HG03139 (cell line): ENCODE results near the gene TNS3.

Experiments used
- ATAC-seq: cut with Tn5 transposase; IDR thresholded peaks from one replicate; pipeline ENCODE4 v1.9.1; 2021; ENCODE audit not compliant: unreplicated experiment

Gene TNS3

GRCh38 chr7:47438411-47439029 lies 143.4 kb downstream of the TNS3 start:
- no peak for ATAC-seq

GRCh38 chr7:47435889-47436312 lies 146.0 kb downstream of the TNS3 start:
- no peak for ATAC-seq

GRCh38 chr7:47433564-47433895 lies 148.4 kb downstream of the TNS3 start:
- no peak for ATAC-seq

GRCh38 chr7:47432671-47433563 lies 149.0 kb downstream of the TNS3 start:
- ATAC-seq: no peak

GRCh38 chr7:47430422-47430821 lies 151.5 kb downstream of the TNS3 start:
- no peak for ATAC-seq

GRCh38 chr7:47428768-47429472 lies 153.0 kb downstream of the TNS3 start:
- no peak for ATAC-seq

GRCh38 chr7:47428052-47428767 lies 153.7 kb downstream of the TNS3 start:
- no peak for ATAC-seq

- no peak for ATAC-seq
Measured at GRCh38 chr7:47427051-47427643, 154.8 kb downstream of the TNS3 start.

GRCh38 chr7:47424523-47424922 lies 157.4 kb downstream of the TNS3 start:
- ATAC-seq: no peak

GRCh38 chr7:47423196-47423595 lies 158.7 kb downstream of the TNS3 start:
- no peak for ATAC-seq

- ATAC-seq: no peak
Measured at GRCh38 chr7:47422611-47423010, 159.3 kb downstream of the TNS3 start.

GRCh38 chr7:47421456-47421855 lies 160.5 kb downstream of the TNS3 start:
- no peak for ATAC-seq

GRCh38 chr7:47420122-47420780 lies 161.7 kb downstream of the TNS3 start:
- ATAC-seq: no peak

- ATAC-seq: no peak
Measured at GRCh38 chr7:47419471-47419870, 162.4 kb downstream of the TNS3 start.

GRCh38 chr7:47418601-47419309 lies 163.2 kb downstream of the TNS3 start:
- no peak for ATAC-seq

- no peak for ATAC-seq
Measured at GRCh38 chr7:47416492-47417480, 165.1 kb downstream of the TNS3 start.

GRCh38 chr7:47415318-47416212 lies 166.3 kb downstream of the TNS3 start:
- ATAC-seq: no peak
